Measurements from ENCODE around the gene C16orf86.
"Not testable (repeated sequence)": the region's sequence is repeated elsewhere in the genome, so short reads cannot be mapped to it uniquely, and the experiment has no call there.

The C16orf86 gene

DNA sequence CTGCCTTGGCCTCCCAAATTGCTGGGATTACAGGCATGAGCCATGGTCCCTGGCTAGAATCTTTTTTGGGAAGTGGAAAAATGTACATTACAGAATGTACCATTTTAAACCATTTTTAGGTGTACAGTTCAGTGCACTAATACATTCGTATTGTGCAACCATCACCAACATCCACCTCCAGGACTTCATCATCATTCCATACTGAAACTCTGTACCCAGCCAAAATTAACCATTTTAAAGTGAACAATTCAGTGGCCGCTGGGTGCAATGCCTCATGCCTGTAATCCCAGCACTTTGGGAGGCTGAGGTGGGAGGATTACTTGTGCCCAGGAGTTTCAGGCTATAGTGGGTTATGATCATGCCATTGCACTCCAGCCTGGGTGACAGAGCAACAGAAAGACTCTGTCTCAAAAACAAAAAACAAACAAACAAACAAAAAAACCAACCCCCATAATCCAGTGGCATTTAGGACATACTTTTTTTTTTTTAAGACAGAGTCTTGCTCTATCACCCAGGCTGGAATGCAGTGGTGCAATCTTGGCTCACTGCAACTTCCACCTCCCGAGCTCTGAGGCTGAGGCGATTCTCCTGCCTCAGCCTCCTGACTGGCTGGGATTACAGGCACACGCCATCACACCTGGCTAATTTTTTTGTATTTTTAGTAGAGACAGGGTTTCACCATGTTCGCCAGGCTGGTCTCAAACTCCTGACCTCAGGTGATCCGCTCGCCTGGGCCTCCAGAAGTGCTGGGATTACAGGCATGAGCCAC, 27.1 kb downstream of the C16orf86 start:
- DNase-seq (ENCODE audit: low read depth in 3 of 3): not testable (repeated sequence)

DNA sequence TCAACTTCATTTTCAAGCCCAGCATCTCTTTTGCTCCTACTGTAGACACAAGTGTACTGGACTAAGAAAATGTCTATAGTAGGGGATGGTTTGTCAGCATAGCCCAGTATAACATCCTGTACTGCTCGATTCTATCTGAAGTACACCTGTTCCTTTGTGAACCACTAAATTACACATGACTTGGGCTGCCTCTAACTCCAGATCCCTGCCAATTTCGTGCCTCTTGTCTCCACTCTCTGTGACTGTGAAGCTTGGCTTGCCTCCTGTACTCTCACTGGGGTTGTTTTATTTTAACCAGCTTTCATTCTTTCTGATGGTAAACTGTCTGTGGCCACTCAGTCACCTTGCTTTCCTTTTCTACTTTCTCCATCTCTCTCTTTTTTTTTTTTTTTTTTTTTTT, 28.0 kb downstream of the C16orf86 start:
- no peak for DNase-seq (ENCODE audit: low read depth in 3 of 3)

DNA sequence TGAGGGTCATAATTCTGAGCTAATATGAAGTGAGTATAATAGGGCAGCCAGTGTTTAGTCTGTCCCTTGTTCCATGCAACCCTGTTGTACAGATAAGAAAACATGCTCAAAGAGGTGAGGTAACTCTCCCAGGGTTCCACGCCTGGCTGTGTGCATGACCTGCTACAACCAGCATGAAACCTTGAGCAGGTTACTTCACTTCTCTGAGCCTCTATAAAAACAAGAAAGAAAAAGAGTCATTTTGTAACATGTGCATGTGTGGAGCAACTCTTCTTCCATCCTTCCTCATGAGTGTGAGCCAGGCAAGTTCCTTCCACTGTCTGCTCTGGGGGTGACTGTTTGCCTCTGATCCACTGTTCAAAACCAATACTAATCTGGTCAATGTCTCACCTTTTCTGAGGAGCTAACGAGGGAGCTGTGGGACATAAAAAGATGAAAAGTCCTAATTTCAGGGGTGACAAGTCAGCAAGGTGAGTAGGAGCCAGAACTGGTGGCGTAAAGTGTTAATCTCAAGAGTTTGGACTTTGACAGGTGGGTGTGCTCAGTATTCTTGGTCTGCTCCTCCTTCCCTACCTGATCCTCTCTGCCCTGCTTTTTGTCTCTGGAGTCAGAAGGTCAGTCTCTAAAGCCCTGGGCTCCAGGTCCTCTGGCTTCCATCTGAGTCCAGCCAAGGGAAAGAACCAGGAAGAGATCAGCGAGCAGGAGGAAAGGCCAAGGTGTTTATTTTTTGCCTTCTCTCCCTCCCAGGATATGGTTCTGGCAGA, 31.0 kb downstream of the C16orf86 start:
- DNase-seq (ENCODE audit: low read depth in 3 of 3): no peak

DNA sequence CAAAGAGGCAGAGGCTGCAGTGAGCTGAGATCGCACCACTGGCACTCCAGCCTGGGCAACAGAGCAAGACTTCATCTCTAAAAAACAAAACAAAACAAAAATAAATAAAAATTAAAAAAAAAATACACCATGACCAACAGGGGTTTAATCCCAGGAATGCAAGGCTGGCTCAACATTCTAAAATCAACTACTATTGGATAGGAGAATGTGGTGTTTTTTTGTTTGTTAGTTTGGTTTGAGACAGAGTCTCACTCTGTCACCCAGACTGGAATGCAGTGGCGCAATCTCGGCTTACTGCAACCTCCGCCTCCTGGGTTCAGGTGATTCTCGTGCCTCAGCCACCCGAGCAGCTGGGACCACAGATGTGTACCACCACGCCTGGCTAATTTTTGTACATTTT, 32.7 kb downstream of the C16orf86 start:
- DNase-seq (ENCODE audit: low read depth in 3 of 3): no peak

DNA sequence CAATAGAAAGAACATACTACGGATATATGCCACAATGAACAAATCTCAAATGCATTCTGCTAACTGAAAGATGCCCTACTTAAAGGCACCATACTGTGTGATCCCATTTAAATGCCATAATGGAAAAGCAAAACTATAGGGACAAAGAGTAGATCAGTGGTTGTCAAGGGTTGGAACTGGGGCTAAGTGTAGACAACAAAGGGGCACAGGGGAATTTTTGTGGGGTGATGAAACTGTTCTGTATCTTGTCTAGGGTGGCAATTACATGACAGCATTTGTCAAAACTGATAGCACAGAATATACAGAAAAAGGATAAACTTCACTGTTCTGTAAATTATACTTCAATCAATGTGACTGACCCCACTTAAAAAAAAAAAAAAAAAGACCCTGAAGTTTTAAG, 34.8 kb downstream of the C16orf86 start:
- DNase-seq (ENCODE audit: low read depth in 3 of 3): no peak

DNA sequence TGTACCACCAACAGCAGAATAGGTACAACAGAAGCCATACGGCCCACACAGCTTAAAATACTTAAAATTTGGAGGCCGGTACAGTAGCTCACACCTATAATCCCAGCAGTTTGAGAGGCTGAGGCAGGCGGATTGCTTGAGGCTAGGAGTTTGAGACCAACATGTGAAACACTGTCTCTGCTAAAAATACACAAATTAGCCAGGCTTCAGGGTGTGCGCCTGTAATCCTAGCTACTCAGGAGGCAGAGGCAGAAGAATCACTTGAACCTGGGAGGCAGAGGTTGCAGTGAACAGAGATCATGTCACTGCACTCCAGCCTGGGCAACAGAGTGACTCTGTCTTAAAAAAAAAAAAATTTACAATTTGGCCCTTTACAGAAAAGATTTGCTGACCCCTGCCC, 35.5 kb downstream of the C16orf86 start:
- DNase-seq (ENCODE audit: low read depth in 3 of 3): no peak

DNA sequence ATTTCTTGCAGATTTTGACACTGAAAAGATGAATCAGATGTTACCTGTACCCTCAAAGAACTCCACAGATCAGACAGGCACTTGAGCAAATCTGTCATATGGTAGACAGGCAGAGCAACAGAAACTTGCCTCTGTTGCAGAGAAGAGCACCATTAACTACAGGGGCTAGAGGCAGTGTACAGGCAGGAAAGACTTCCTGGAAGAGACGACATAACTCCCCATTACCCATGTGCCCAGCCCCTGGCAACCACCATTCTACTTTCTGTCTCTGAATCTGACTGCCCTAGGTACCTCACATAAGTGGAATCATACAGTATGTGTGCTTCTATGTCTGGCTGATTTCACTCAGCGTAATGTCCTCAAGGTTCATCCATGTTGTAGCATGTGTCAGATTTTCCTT, 37.0 kb downstream of the C16orf86 start:
- DNase-seq (ENCODE audit: low read depth in 3 of 3): no peak

- DNase-seq (ENCODE audit: low read depth in 3 of 3): no peak
Measured at GRCh38 chr16:67704110-67704509, 37.5 kb downstream of the C16orf86 start.

- no peak for DNase-seq (ENCODE audit: low read depth in 3 of 3)
Measured at GRCh38 chr16:67707210-67707609, 40.6 kb downstream of the C16orf86 start.

DNA sequence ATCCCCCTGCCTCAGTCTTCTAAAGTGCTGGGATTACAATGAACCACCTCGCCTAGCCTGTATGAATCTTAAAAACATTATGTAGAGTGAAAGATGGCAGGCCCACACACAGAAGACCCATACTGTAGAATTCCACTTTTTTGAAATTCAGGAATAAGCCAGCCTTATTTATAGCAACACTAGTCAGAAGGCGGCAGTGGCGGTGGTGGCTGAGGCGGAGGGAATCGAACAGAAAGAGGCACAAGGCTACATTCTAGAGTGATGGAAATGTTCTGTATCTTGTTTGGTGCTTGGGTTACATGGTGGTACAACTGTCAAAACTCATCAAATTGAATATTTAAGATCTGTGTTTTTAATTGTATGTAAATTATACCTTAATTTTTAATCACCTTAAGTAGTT, 41.2 kb downstream of the C16orf86 start:
- no peak for DNase-seq (ENCODE audit: low read depth in 3 of 3)

- DNase-seq (ENCODE audit: low read depth in 3 of 3): no peak
Measured at GRCh38 chr16:67708368-67708771, 41.8 kb downstream of the C16orf86 start.

GRCh38 chr16:67709050-67709449, 42.4 kb downstream of the C16orf86 start:
- DNase-seq (ENCODE audit: low read depth in 3 of 3): no peak

DNA sequence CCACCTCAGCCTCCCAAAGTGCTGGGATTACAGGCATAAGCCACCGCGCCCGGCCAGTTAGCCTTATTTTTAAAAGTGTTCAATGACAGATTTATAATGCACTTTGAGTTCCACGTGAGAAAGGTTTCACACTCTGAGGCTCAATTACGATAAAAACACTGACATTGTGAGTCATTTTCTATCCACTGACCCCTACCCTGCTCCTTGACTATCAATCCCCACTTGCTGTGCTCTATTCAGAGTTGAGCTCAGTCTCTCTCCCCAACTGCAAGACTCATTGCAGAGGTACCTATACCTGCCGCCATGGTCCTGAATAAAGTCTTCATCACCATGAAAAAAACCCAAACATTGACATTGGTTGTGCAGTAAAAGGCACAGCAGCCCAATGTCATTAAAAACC, 44.0 kb downstream of the C16orf86 start:
- no peak for DNase-seq (ENCODE audit: low read depth in 3 of 3)

DNA sequence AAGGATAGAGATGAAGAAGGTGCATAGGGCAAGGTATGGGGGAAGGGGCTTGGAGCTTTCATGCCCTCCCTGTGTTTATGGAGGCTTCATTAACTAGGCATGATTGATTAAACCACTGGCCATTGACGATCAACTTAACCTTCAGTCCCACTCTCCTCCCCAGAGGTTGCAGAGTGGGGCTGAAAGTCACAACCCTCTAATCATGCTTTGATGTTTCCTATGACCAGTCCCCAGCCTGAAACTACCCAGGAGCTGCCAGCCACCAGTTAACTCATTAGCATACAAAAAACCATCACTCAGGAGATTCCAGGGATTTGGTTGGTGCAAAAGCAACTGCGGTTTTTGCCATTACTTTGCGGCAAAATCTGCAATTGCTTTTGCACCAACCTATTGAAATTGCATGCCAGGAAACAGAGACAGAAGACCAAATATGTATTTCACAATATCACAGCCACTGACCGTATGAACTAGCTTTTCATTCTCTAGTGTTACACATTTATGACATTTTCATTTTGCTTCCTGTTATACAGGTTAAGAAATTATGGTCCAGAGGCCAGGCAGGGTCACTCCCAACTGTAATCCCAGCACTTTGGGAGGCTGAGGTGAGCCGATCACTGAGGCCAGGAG, 47.1 kb downstream of the C16orf86 start:
- no peak for DNase-seq (ENCODE audit: low read depth in 3 of 3)

DNA sequence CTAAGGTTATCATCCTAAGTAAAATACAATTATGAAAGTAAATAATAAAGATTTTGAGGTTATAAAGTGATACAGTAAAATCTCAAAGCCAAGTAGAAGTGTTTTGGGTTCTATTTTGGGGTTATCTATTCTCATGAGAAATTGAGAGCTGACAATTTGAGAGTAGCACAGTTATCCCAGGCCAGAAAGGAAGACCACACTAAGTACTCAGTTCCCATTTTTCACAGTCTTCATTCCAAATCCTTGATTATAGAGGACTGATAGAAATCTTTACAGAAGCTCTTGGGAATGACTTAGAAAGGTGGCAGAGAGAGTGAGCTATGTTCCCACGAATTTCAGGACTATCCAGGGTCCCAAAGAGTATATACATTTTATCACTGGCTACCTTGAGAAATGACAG, 47.9 kb downstream of the C16orf86 start:
- no peak for DNase-seq (ENCODE audit: low read depth in 3 of 3)

DNA sequence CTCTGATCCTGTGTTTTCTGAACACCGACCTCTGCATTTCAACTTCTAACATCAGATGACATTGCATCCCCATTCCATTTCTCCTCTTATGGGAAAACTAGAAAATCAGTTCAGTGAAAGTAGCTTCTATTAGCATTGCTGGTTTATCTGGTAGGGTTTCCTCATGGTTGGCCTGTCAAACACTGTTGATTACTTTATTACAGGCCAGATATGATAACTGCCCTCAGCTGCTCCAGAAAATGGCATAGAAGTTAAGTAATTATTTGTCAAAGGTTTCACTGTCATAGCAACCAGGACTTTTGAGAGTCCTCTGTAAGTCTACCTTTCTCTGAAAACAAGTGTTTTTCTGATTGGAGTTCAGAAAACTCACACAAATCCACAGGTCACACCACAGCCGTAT, 49.5 kb downstream of the C16orf86 start:
- DNase-seq (ENCODE audit: low read depth in 3 of 3): no peak

All from stimulated activated CD4-positive, alpha-beta T cell treated with anti-CD3 and anti-CD28 coated beads, TNF-alpha, amount 100 ng/mL, for 4 hours (primary cell).